ENCODE data around the gene SLC25A11. TPM values are rescaled to one million over a fixed set of nuclear protein-coding genes. Genes with fewer than 3 reads are reported as not detected.
A peak's percentile ranks its signal among the peaks of the same experiment; 100 is the strongest.

Gene SLC25A11
- total and polyA plus RNA-seq, 2 donors (not counting 3 experiments of a cell fraction or from before 2014, with no cell fraction given): 58.2 to 95.2 TPM

DNA sequence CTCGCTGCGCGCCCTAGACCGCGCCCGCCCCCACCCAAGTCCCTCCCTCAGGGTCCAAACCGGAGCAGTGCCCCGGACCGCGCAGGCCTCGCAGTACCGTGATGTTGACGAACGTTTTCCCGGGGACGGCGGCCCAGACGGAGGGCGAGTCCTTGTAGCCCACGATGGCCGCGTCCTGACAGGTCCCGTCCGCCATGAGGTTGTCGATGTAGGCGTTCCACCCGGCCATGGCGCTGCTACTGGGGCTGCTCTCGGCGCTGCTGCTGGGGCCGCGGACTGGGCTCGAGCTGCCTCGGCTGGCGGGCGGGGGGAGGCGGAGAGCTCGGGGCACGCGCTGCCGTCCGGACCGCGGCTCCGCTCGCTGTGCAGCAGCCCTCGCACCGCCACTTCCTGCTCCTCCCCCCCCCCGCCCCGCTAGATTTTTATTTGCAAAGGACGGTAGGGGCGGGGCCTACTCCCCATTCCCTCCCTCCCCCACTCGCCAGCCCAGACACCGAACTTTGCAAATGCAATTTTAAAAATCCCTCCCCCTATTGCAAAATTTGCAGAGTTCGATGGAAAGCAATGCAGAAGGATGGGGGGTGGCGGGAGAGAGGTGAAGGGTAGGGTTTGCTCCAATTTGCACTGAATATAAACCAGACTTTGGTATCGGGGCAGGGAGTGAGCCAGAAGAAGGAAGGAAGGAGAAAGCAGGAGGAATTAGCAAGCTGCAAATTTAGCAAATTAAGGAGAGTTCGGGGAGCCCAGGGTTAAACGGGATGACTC is 8.5 kb upstream of the SLC25A11 start, which contains the start of gene PFN1:
Gene PFN1, minus strand, starts transcription at position 365 of the 765 bp plus-strand sequence. Its CDS starts 136 bp downstream, at position 229.
- no peaks in the 10 kb centered on the region for H3K27me3 ChIP-seq (ENCODE audit: control insufficient read depth in 2 of 2, insufficient read depth in 2 of 2, low read length in 2 of 2)
- intact Hi-C loops (cut with micrococcal nuclease) (loop anchor here (1.0 to 2.0 kb wide), 3 partner anchors 8 to 40 kb away; partner anchors contain the start of genes RNF167, SLC25A11 and SPAG7), dilution Hi-C loops (cut with MboI; ENCODE audit: extremely low pct_ligation_motif_present, low sequenced_read_pairs) (no loop called here)
- peaks cover 49% of the 10 kb centered on the region for H3K79me2 ChIP-seq (ENCODE audit: control insufficient read depth, insufficient read depth, low read length)
- peak within 1 kb of the TSS; percentile 51 for H2AFZ ChIP-seq (ENCODE audit: low read depth, low read length)
- DNase-seq (ENCODE audit: low read depth, low spot score) (peak; percentile 81), FAIRE-seq (peak; percentile 77)
- peaks cover 8 to 20% of the 10 kb centered on the region in 2 experiments for H3K36me3 ChIP-seq (ENCODE audit: control insufficient read depth in 2 of 2, extremely low read depth in 1 of 2, insufficient read depth in 2 of 2, low read length in 2 of 2)
- no peaks in the 10 kb centered on the region for H3K9me3 ChIP-seq (replicated peaks; ENCODE audit: control insufficient read depth, insufficient read depth, low read length)
- BruUV-seq (replicated peaks): no TSS peak
- H3K4me2 ChIP-seq (ENCODE audit: insufficient read depth, low read length): peak within 1 kb of the TSS; percentile 88
- peak within 1 kb of the TSS; percentile 76 for H3K9ac ChIP-seq (replicated peaks; ENCODE audit: extremely low read depth, insufficient read depth, low read length)
- ChIA-PET CTCF (interaction anchor here (0.7 to 2.8 kb wide), 4 partner anchors 17 to 46 kb away, joined by 3 to 12 read pairs (median 3); partner anchors contain the start of gene CHRNE), POLR2A (interaction anchor here (0.6 to 2.3 kb wide), 2 partner anchors 10 to 19 kb away, joined by 4 to 18 read pairs; partner anchors contain the start of gene SPAG7)
- TF ChIP-seq EZH2 (IDR thresholded peaks at IDR 0.05; ENCODE audit: borderline replicate concordance, low read depth, low read length, severe bottlenecking) (no peak), POLR2A (IDR thresholded peaks at IDR 0.05; ENCODE audit: low read depth, low read length) (peak; percentile 95), JUN (IDR thresholded peaks at IDR 0.05; ENCODE audit: borderline replicate concordance, insufficient read depth, insufficient read length, low read depth) (no peak), POLR2AphosphoS5 (IDR thresholded peaks at IDR 0.05; ENCODE audit: insufficient read depth, low read depth, low read length) (peak; percentile 97), MYC (IDR thresholded peaks at IDR 0.05; ENCODE audit: low read depth, low read length) (no peak), GATA2 (IDR thresholded peaks at IDR 0.05; ENCODE audit: insufficient read depth, insufficient read length, low read depth, low read length) (no peak), FOS (IDR thresholded peaks at IDR 0.05; ENCODE audit: borderline replicate concordance, insufficient read depth, low read length) (no peak)
- TF ChIP-seq, protein P1, sequence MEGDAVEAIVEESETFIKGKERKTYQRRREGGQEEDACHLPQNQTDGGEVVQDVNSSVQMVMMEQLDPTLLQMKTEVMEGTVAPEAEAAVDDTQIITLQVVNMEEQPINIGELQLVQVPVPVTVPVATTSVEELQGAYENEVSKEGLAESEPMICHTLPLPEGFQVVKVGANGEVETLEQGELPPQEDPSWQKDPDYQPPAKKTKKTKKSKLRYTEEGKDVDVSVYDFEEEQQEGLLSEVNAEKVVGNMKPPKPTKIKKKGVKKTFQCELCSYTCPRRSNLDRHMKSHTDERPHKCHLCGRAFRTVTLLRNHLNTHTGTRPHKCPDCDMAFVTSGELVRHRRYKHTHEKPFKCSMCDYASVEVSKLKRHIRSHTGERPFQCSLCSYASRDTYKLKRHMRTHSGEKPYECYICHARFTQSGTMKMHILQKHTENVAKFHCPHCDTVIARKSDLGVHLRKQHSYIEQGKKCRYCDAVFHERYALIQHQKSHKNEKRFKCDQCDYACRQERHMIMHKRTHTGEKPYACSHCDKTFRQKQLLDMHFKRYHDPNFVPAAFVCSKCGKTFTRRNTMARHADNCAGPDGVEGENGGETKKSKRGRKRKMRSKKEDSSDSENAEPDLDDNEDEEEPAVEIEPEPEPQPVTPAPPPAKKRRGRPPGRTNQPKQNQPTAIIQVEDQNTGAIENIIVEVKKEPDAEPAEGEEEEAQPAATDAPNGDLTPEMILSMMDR (IDR thresholded peaks at IDR 0.05; ENCODE audit: extremely low read depth in 1 of 2, insufficient read depth in 1 of 2, low read depth in 1 of 2, low read length in 2 of 2): no peak
- TF ChIP-seq, protein P2, sequence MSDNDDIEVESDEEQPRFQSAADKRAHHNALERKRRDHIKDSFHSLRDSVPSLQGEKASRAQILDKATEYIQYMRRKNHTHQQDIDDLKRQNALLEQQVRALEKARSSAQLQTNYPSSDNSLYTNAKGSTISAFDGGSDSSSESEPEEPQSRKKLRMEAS (IDR thresholded peaks at IDR 0.05; ENCODE audit: insufficient read depth, insufficient read length): no peak
- peak within 1 kb of the TSS; percentile 83 to 99 (median 95) for H3K4me3 ChIP-seq (replicated peaks in 1 of 3; ENCODE audit: insufficient read depth in 1 of 3, low read depth in 1 of 3, low read length in 3 of 3)
- no peaks in the 10 kb centered on the region for H3K9me1 ChIP-seq (replicated peaks; ENCODE audit: control insufficient read depth, extremely low read depth, insufficient read depth, low read length)
- peak within 1 kb of the TSS; percentile 90 for H3K27ac ChIP-seq (ENCODE audit: insufficient read depth, low read depth, low read length)
- H4K20me1 ChIP-seq (replicated peaks; ENCODE audit: control insufficient read depth, extremely low read depth, insufficient read depth, low read length): no peaks in the 10 kb centered on the region
- peaks cover 38% of the 10 kb centered on the region for H3K4me1 ChIP-seq (ENCODE audit: control insufficient read depth, extremely low read depth, insufficient read depth, low read length)
